ENCODE data around the gene THBS2. TPM values are rescaled to one million over a fixed set of nuclear protein-coding genes. Genes with fewer than 3 reads are reported as not detected.

Gene THBS2
- total RNA-seq, 1 donor from 2014 or later = 135 TPM

- Histone ChIP-seq H3K9ac (ENCODE audit: low read length) (peak overlapping the region; percentile 48), H3K27me3 (ENCODE audit: insufficient read depth, low read length) (no peaks in the 10 kb centered on the region), H3K4me3 (ENCODE audit: insufficient read depth, low read depth, low read length) (no peak overlapping the region), H3K27ac (ENCODE audit: low read depth, low read length) (peak overlapping the region; percentile 83), H3K79me2 (ENCODE audit: insufficient read depth, low read length) (no peaks in the 10 kb centered on the region), H2AFZ (ENCODE audit: low read depth, low read length) (no peak overlapping the region), H3K4me1 (ENCODE audit: insufficient read depth, low read length) (peaks cover 28% of the 10 kb centered on the region), H3K9me3 (ENCODE audit: insufficient read depth, low read depth, low read length) (no peaks in the 10 kb centered on the region), H3K36me3 (ENCODE audit: insufficient read depth, low read length) (no peaks in the 10 kb centered on the region), H4K20me1 (ENCODE audit: insufficient read depth, low read length) (no peaks in the 10 kb centered on the region), H3K4me2 (ENCODE audit: low read length) (peak overlapping the region; percentile 2)
- peak overlapping the region; percentile 14 for H3K4me3 Mint-ChIP-seq (ENCODE audit: unreplicated experiment)
- TF ChIP-seq EZH2 (IDR thresholded peaks at IDR 0.05; ENCODE audit: insufficient read depth, low read length) = no peak
- peak; percentile 98 for DNase-seq (ENCODE audit: low read depth)
- no peak for FAIRE-seq
- H3K36me3 Mint-ChIP-seq (ENCODE audit: low read depth, unreplicated experiment) = peaks cover 2% of the 10 kb centered on the region
- H3K27ac Mint-ChIP-seq (ENCODE audit: unreplicated experiment) = peak overlapping the region; percentile 89
- H3K27me3 Mint-ChIP-seq (ENCODE audit: low read depth, unreplicated experiment) = peaks cover 2% of the 10 kb centered on the region
- peaks cover 14% of the 10 kb centered on the region for H3K9me3 Mint-ChIP-seq (ENCODE audit: unreplicated experiment)
- peaks cover 34% of the 10 kb centered on the region for H3K4me1 Mint-ChIP-seq (ENCODE audit: low read depth, unreplicated experiment)
These were observed 63.5 kb downstream of the THBS2 start for GRCh38 chr6:169190144-169190584.

- Histone ChIP-seq H3K36me3 (ENCODE audit: insufficient read depth, low read length) (no peaks in the 10 kb centered on the region), H3K4me2 (ENCODE audit: low read length) (peak overlapping the region; percentile 2), H3K79me2 (ENCODE audit: insufficient read depth, low read length) (no peaks in the 10 kb centered on the region), H2AFZ (ENCODE audit: low read depth, low read length) (no peak overlapping the region), H3K27me3 (ENCODE audit: insufficient read depth, low read length) (no peaks in the 10 kb centered on the region), H3K9ac (ENCODE audit: low read length) (peak overlapping the region; percentile 48), H3K4me1 (ENCODE audit: insufficient read depth, low read length) (peaks cover 28% of the 10 kb centered on the region), H3K9me3 (ENCODE audit: insufficient read depth, low read depth, low read length) (no peaks in the 10 kb centered on the region), H3K27ac (ENCODE audit: low read depth, low read length) (peak overlapping the region; percentile 83), H3K4me3 (ENCODE audit: insufficient read depth, low read depth, low read length) (no peak overlapping the region), H4K20me1 (ENCODE audit: insufficient read depth, low read length) (no peaks in the 10 kb centered on the region)
- TF ChIP-seq EZH2 (IDR thresholded peaks at IDR 0.05; ENCODE audit: insufficient read depth, low read length) (no peak), CTCF (IDR thresholded peaks at IDR 0.05; ENCODE audit: insufficient read depth, low read depth, low read length) (no peak)
- FAIRE-seq = no peak
- no peak for DNase-seq (ENCODE audit: low read depth)
- Mint-ChIP-seq H3K27me3 (ENCODE audit: low read depth, unreplicated experiment) (peaks cover 2% of the 10 kb centered on the region), H3K4me3 (ENCODE audit: unreplicated experiment) (no peak overlapping the region), H3K4me1 (ENCODE audit: low read depth, unreplicated experiment) (peaks cover 34% of the 10 kb centered on the region), H3K9me3 (ENCODE audit: unreplicated experiment) (peaks cover 14% of the 10 kb centered on the region), H3K27ac (ENCODE audit: unreplicated experiment) (peak overlapping the region; percentile 89), H3K36me3 (ENCODE audit: low read depth, unreplicated experiment) (peaks cover 2% of the 10 kb centered on the region)
These were observed 64.0 kb downstream of the THBS2 start for GRCh38 chr6:169189686-169190085.

- no peak for DNase-seq (ENCODE audit: low read depth)
- Histone ChIP-seq H3K36me3 (ENCODE audit: insufficient read depth, low read length) (no peaks in the 10 kb centered on the region), H3K27ac (ENCODE audit: low read depth, low read length) (peak overlapping the region; percentile 83), H3K79me2 (ENCODE audit: insufficient read depth, low read length) (no peaks in the 10 kb centered on the region), H3K9me3 (ENCODE audit: insufficient read depth, low read depth, low read length) (no peaks in the 10 kb centered on the region), H3K4me3 (ENCODE audit: insufficient read depth, low read depth, low read length) (no peak overlapping the region), H2AFZ (ENCODE audit: low read depth, low read length) (no peak overlapping the region), H3K4me1 (ENCODE audit: insufficient read depth, low read length) (peaks cover 28% of the 10 kb centered on the region), H4K20me1 (ENCODE audit: insufficient read depth, low read length) (no peaks in the 10 kb centered on the region), H3K9ac (ENCODE audit: low read length) (peak overlapping the region; percentile 48), H3K27me3 (ENCODE audit: insufficient read depth, low read length) (no peaks in the 10 kb centered on the region), H3K4me2 (ENCODE audit: low read length) (peak overlapping the region; percentile 7)
- peaks cover 2% of the 10 kb centered on the region for H3K27me3 Mint-ChIP-seq (ENCODE audit: low read depth, unreplicated experiment)
- H3K27ac Mint-ChIP-seq (ENCODE audit: unreplicated experiment) = peak overlapping the region; percentile 89
- no peak overlapping the region for H3K4me3 Mint-ChIP-seq (ENCODE audit: unreplicated experiment)
- peaks cover 2% of the 10 kb centered on the region for H3K36me3 Mint-ChIP-seq (ENCODE audit: low read depth, unreplicated experiment)
- no peak for FAIRE-seq
- peaks cover 14% of the 10 kb centered on the region for H3K9me3 Mint-ChIP-seq (ENCODE audit: unreplicated experiment)
- no peak for TF ChIP-seq CTCF (IDR thresholded peaks at IDR 0.05; ENCODE audit: insufficient read depth, low read depth, low read length)
- no peak for TF ChIP-seq EZH2 (IDR thresholded peaks at IDR 0.05; ENCODE audit: insufficient read depth, low read length)
- H3K4me1 Mint-ChIP-seq (ENCODE audit: low read depth, unreplicated experiment) = peaks cover 32% of the 10 kb centered on the region
These were observed 64.5 kb downstream of the THBS2 start for GRCh38 chr6:169189182-169189581.
